ENCODE results near the gene CXorf58.
A peak's percentile ranks its signal among the peaks of the same experiment; 100 is the strongest.

The CXorf58 gene

DNA sequence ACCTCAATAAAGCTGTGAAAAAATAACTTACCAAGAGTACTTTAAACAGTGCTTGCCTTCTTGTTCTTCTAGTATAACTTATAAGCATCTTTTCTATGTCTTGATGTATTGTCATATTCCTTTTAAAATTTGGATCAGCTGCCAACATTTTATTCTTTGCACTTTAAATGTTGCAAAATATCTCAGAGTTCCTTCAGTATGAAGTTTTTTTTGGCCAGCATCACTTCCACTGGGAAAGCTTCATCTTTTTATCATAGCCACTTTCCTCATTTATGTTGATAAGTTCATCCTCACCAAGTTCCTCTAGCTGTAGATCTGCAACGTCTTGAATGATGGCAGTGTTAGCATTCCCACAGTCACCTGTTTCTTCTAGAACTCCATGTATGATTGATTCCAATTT is 24.2 kb downstream of the CXorf58 start:
- Histone ChIP-seq H3K4me1 (ENCODE audit: insufficient read depth, low read length) (no peaks in the 10 kb centered on the region), H3K9ac (ENCODE audit: low read depth, low read length) (no peak overlapping the region), H3K27me3 (ENCODE audit: insufficient read depth, low read length) (no peaks in the 10 kb centered on the region), H3K27ac (ENCODE audit: low read depth, low read length) (no peak overlapping the region), H3K4me3 (ENCODE audit: low read length) (no peak overlapping the region), H3K9me3 (ENCODE audit: insufficient read depth, low read depth, low read length) (no peaks in the 10 kb centered on the region), H3K36me3 (ENCODE audit: insufficient read depth, low read length) (no peaks in the 10 kb centered on the region)
- WGBS = 50% methylated on average over 1 of the region's 1 CpG

DNA sequence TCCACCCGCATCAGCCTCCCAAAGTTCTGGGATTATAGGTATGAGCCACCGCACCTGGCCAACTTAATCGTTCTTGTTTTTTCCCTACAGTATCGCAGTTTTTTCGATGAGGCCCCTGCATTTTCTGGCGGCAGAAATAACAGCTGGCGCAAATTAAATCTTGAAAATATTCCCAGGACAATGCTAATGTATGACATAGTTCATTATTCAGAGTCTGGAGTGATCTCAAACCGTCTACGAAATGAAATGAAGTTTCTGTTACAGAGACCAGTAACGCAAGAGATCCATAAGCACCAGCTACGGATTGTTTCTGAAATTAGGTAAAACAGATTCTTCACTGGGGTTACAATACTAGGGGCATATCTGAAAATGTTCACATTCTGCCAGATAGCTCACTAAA is 27.3 kb downstream of the CXorf58 start:
- H3K4me3 ChIP-seq (ENCODE audit: low read length) = no peak overlapping the region
- WGBS = 95% methylated on average over 11 of the region's 11 CpGs
- H3K9me3 ChIP-seq (ENCODE audit: insufficient read depth, low read depth, low read length) = no peaks in the 10 kb centered on the region
- H3K36me3 ChIP-seq (ENCODE audit: insufficient read depth, low read length) = no peaks in the 10 kb centered on the region
- no peak overlapping the region for H3K9ac ChIP-seq (ENCODE audit: low read depth, low read length)
- H3K27ac ChIP-seq (ENCODE audit: low read depth, low read length) = no peak overlapping the region
- H3K4me1 ChIP-seq (ENCODE audit: insufficient read depth, low read length) = no peaks in the 10 kb centered on the region
- H3K27me3 ChIP-seq (ENCODE audit: insufficient read depth, low read length) = no peaks in the 10 kb centered on the region

DNA sequence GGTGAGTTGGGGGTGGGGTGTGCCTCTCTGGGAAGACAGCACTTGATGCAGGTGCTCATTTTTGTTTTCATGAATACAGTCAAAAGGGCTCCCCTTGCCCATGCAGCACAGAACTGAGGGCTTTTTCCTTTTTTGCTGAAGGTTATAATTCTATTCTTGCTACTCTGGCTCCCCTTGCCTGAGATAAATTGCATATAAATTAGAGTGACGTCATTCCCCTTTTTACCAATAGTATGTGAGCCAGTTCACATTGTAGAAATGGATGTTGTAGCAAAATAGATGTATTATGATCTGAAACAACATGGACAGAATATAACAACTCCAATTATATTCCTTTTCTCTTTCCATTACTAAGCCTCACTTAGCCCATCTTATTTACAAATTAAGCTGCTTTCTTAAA is 28.4 kb downstream of the CXorf58 start:
- H3K9ac ChIP-seq (ENCODE audit: low read depth, low read length) = no peak overlapping the region
- no peak overlapping the region for H3K27ac ChIP-seq (ENCODE audit: low read depth, low read length)
- no CpG with 5 or more reads among the region's 1 CpG for WGBS
- no peaks in the 10 kb centered on the region for H3K27me3 ChIP-seq (ENCODE audit: insufficient read depth, low read length)
- no peaks in the 10 kb centered on the region for H3K4me1 ChIP-seq (ENCODE audit: insufficient read depth, low read length)
- H3K4me3 ChIP-seq (ENCODE audit: low read length) = no peak overlapping the region
- H3K9me3 ChIP-seq (ENCODE audit: insufficient read depth, low read depth, low read length) = no peaks in the 10 kb centered on the region
- H3K36me3 ChIP-seq (ENCODE audit: insufficient read depth, low read length) = no peaks in the 10 kb centered on the region

DNA sequence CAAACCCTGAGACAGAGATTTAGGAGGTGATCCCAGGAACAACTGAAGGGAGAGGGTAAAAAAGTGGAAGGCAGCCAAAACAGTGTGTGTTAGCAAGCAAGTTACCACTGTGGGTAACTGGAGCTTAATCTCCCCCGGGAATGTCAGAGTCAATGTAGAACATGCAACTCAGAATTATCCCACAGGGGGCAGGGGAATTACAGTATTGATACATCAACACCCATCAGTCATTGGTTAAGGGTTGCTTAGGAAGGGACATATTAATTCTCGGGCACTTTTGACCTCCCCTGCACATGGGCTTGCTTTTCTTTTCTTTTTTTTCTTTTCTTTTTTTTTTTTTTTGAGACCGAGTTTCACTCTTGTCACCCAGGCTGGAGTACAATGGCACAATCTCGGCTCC is 29.3 kb downstream of the CXorf58 start:
- WGBS = 88% methylated on average over 3 of the region's 4 CpGs
- no peaks in the 10 kb centered on the region for H3K36me3 ChIP-seq (ENCODE audit: insufficient read depth, low read length)

DNA sequence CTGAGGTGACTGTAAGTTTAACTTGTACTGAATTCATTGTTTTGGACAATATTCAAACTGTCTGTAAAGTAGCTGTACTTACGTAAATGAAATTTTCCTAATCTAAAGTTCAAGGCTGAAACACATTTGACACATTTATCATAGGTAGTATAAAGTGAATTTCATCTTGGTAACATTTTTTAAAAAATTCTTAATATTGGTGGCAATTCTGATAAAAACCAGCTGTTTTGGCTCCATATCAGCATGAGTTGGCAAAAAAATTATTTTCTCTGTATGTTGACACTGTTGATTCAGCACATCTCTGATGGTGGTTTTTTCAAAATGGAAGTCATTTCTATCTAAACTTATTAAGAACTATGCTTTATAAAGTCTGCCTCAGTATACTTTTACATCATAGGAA is 30.9 kb downstream of the CXorf58 start:
- H3K27me3 ChIP-seq (ENCODE audit: insufficient read depth, low read length) = no peaks in the 10 kb centered on the region
- no peak overlapping the region for H3K4me3 ChIP-seq (ENCODE audit: low read length)
- H3K9me3 ChIP-seq (ENCODE audit: insufficient read depth, low read depth, low read length) = no peaks in the 10 kb centered on the region
- no peak overlapping the region for H3K9ac ChIP-seq (ENCODE audit: low read depth, low read length)
- no peak overlapping the region for H3K27ac ChIP-seq (ENCODE audit: low read depth, low read length)
- no peaks in the 10 kb centered on the region for H3K36me3 ChIP-seq (ENCODE audit: insufficient read depth, low read length)
- no peaks in the 10 kb centered on the region for H3K4me1 ChIP-seq (ENCODE audit: insufficient read depth, low read length)
- no CpG with 5 or more reads among the region's 1 CpG for WGBS

More for the DNA sequence above, 29.3 kb downstream of the CXorf58 start:
- no peaks in the 10 kb centered on the region for H3K27me3 ChIP-seq (ENCODE audit: insufficient read depth, low read length)
- H3K4me3 ChIP-seq (ENCODE audit: low read length) = no peak overlapping the region
- no peak overlapping the region for H3K9ac ChIP-seq (ENCODE audit: low read depth, low read length)
- H3K4me1 ChIP-seq (ENCODE audit: insufficient read depth, low read length) = no peaks in the 10 kb centered on the region
- no peaks in the 10 kb centered on the region for H3K9me3 ChIP-seq (ENCODE audit: insufficient read depth, low read depth, low read length)
- no peak overlapping the region for H3K27ac ChIP-seq (ENCODE audit: low read depth, low read length)

DNA sequence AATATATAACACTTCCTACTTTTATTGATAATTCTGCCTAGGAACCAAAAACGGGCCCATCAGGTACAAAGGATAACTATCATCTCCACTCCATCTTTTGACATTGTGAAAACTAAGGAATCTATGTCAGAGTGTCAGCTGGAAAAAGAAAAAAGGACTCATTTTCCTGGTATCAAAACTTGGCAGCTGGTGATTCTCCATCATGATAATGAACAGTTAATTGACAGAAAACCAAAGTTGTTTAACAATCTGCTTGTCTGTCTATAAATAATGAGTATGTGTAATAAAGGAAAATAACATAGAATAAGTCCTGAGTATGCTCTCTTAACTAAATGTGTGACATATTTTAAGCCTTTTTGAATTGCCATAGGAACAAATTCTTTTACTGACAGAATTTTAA is 31.4 kb downstream of the CXorf58 start:
- no peaks in the 10 kb centered on the region for H3K27me3 ChIP-seq (ENCODE audit: insufficient read depth, low read length)
- H3K27ac ChIP-seq (ENCODE audit: low read depth, low read length) = no peak overlapping the region
- no peak overlapping the region for H3K4me3 ChIP-seq (ENCODE audit: low read length)
- no peaks in the 10 kb centered on the region for H3K4me1 ChIP-seq (ENCODE audit: insufficient read depth, low read length)
- WGBS = 86% methylated on average over 1 of the region's 1 CpG
- H3K36me3 ChIP-seq (ENCODE audit: insufficient read depth, low read length) = no peaks in the 10 kb centered on the region
- H3K9me3 ChIP-seq (ENCODE audit: insufficient read depth, low read depth, low read length) = no peaks in the 10 kb centered on the region
- H3K9ac ChIP-seq (ENCODE audit: low read depth, low read length) = no peak overlapping the region

DNA sequence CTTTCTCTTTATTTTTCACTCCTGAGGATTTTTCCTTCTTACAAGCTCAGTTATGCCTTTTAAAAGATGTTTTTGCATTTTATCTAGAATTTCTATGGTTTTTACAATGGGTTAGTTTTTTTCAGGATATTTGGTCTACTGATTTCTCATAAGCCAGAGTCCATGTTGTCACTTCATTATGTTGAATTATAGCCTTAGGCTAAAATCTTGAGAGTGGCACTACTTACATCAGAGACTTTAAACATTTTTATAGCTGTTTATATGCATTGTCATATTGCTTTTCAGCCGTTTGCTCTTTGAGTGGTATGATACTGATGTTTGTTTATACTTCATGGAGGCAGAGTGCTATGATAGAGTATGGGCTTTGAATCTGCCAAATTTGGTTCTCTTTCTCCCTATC is 36.4 kb downstream of the CXorf58 start:
- H3K36me3 ChIP-seq (ENCODE audit: insufficient read depth, low read length) = no peaks in the 10 kb centered on the region
- no peak overlapping the region for H3K9ac ChIP-seq (ENCODE audit: low read depth, low read length)
- H3K9me3 ChIP-seq (ENCODE audit: insufficient read depth, low read depth, low read length) = no peaks in the 10 kb centered on the region
- no peaks in the 10 kb centered on the region for H3K27me3 ChIP-seq (ENCODE audit: insufficient read depth, low read length)
- WGBS = no CpG with 5 or more reads among the region's 1 CpG
- no peak overlapping the region for H3K4me3 ChIP-seq (ENCODE audit: low read length)
- no peak overlapping the region for H3K27ac ChIP-seq (ENCODE audit: low read depth, low read length)
- H3K4me1 ChIP-seq (ENCODE audit: insufficient read depth, low read length) = no peaks in the 10 kb centered on the region

DNA sequence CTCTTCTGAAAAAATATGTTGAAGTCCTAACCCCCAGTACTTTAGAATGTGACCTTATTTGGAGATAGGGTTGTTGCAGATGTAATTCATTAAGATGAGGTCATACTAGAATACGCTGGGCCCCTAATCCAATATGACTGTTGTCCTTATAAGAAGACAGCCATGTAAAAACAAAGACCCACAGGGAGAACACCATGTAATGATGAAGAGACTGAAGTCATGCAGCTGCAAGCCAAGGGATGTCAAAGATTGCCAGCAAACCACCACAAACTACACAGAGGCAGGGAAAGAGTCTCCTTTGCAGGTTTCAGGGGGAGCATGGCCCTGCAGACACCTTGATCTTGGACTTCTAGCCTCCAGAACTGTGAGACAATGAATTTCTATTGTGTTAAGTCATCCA is 37.4 kb downstream of the CXorf58 start:
- Histone ChIP-seq H3K4me1 (ENCODE audit: insufficient read depth, low read length) (no peaks in the 10 kb centered on the region), H3K4me3 (ENCODE audit: low read length) (no peak overlapping the region), H3K27me3 (ENCODE audit: insufficient read depth, low read length) (no peaks in the 10 kb centered on the region), H3K9me3 (ENCODE audit: insufficient read depth, low read depth, low read length) (no peaks in the 10 kb centered on the region), H3K27ac (ENCODE audit: low read depth, low read length) (no peak overlapping the region), H3K9ac (ENCODE audit: low read depth, low read length) (no peak overlapping the region), H3K36me3 (ENCODE audit: insufficient read depth, low read length) (no peaks in the 10 kb centered on the region)
- WGBS = 100% methylated on average over 1 of the region's 1 CpG

DNA sequence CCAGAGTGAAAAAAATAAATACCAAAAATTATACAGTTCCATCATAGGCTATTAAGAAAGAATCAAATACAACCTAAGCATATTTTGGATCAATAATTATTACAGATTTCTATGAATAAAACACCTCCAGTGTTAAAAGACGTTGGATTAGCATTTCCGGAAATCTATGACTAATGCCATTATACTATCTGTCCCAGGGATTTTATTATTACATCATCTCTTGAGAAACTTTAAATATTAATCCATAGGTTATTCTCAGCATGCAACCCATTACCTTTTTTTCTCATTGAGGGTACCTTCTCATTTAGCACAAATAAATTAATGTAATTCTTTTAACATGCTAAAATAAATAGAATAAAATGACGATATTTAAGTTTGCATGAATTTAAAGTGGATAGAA is 44.6 kb downstream of the CXorf58 start:
- no peaks in the 10 kb centered on the region for H3K9me3 ChIP-seq (ENCODE audit: insufficient read depth, low read depth, low read length)
- 81% methylated on average over 2 of the region's 3 CpGs for WGBS
- H3K27me3 ChIP-seq (ENCODE audit: insufficient read depth, low read length) = no peaks in the 10 kb centered on the region
- peak overlapping the region; percentile 52; the same call in 1 of the 2 replicates for H3K27ac ChIP-seq (ENCODE audit: low read depth, low read length)
- peaks cover 20% of the 10 kb centered on the region; the same call in 1 of the 2 replicates for H3K4me1 ChIP-seq (ENCODE audit: insufficient read depth, low read length)
- peak overlapping the region; percentile 20; the same call in 1 of the 2 replicates for H3K9ac ChIP-seq (ENCODE audit: low read depth, low read length)
- H3K36me3 ChIP-seq (ENCODE audit: insufficient read depth, low read length) = no peaks in the 10 kb centered on the region
- H3K4me3 ChIP-seq (ENCODE audit: low read length) = no peak overlapping the region

DNA sequence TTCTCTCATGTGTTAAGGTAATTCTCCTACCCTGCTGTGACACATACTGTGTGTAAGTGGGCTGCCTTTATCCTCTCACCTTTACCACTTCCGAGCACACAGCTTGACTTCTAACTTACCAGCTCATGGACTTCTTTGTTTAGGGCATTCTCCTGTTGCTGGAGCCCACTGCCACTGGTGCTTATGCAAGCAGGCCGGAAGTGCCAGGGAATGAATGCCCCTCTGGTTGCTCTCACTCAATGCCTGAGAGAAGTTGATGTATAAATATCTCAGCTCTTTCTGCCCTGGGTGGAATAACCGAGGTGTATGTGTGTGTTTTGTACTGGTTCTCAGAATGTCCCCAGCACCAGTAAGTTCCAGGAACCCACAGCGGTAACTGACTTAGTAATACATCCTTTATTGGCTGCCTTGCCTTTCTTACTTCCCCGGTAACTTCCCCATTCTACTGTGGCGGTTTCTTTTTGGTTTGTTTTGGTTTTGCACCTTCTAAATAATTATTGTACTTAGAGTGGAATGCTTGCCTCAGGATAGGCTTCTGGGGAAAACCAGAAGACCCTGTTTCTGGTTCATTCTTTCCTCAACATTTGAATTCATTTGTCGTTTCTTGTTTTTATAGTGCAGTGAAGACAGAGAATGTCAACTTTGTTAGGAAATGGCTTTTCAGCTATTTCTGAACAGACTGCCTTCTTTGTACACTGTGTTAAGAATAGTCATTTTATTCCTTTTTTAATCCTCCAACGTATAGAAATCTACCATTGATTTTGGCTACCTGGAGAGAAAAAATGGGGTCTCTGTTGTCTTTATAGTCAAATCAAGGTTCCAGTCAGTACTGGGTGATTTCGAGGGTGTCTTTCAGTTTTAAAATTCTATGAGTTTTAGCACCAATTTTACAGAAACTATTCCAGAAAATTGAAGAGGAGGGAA is 45.4 kb downstream of the CXorf58 start:
- Histone ChIP-seq H3K4me3 (ENCODE audit: low read length) (peak overlapping the region; percentile 23; the same call in 1 of the 2 replicates), H3K27ac (ENCODE audit: low read depth, low read length) (peak overlapping the region; percentile 73), H3K9ac (ENCODE audit: low read depth, low read length) (peak overlapping the region; percentile 48; the same call in 1 of the 2 replicates), H3K9me3 (ENCODE audit: insufficient read depth, low read depth, low read length) (no peaks in the 10 kb centered on the region), H3K27me3 (ENCODE audit: insufficient read depth, low read length) (no peaks in the 10 kb centered on the region), H3K36me3 (ENCODE audit: insufficient read depth, low read length) (no peaks in the 10 kb centered on the region), H3K4me1 (ENCODE audit: insufficient read depth, low read length) (peaks cover 20% of the 10 kb centered on the region; the same call in 1 of the 2 replicates)
- 24% methylated on average over 4 of the region's 9 CpGs for WGBS

DNA sequence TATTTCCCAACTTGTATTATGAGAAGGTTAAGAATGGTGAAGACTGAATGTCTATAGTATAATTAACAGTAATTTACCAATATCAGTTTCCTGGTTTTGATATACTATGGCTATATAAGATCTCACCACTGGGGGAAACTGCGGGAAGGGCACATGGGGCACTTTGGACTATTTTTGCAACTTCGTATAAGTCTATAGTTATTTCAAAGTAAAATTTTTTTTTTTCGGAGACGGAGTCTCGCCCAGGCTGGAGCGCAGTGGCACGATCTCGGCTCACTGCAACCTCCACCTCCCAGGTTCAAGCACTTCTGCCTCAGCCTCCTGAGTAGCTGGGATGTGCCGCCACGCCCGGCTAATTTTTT is 46.1 kb downstream of the CXorf58 start:
- Histone ChIP-seq H3K4me1 (ENCODE audit: insufficient read depth, low read length) (peaks cover 20% of the 10 kb centered on the region; the same call in 1 of the 2 replicates), H3K36me3 (ENCODE audit: insufficient read depth, low read length) (no peaks in the 10 kb centered on the region), H3K4me3 (ENCODE audit: low read length) (no peak overlapping the region), H3K9me3 (ENCODE audit: insufficient read depth, low read depth, low read length) (no peaks in the 10 kb centered on the region), H3K27me3 (ENCODE audit: insufficient read depth, low read length) (no peaks in the 10 kb centered on the region), H3K27ac (ENCODE audit: low read depth, low read length) (peak overlapping the region; percentile 73), H3K9ac (ENCODE audit: low read depth, low read length) (no peak overlapping the region)
- 89% methylated on average over 10 of the region's 11 CpGs for WGBS

Measured in HUES64 (cell line).